Osteoblast (primary cell): Measurements from ENCODE around the gene EPS8. TPM values are rescaled to one million over a fixed set of nuclear protein-coding genes. Genes with fewer than 3 reads are reported as not detected.

Experiments
- DNase-seq: peaks from one replicate; pipeline ENCODE4 v3.0.0; 2011; ENCODE audit warnings: low spot score, mixed read lengths; ENCODE audit not compliant: insufficient read length; ENCODE audit errors: missing footprints
- H2AFZ ChIP-seq: 2 replicates; pipeline ENCODE4 v1.6.0; 2011; ENCODE audit warnings: mild to moderate bottlenecking, low read length
- H3K27ac ChIP-seq: 2 replicates; pipeline ENCODE4 v1.5.1; 2011; ENCODE audit warnings: mild to moderate bottlenecking, low read depth, low read length, moderate library complexity
- H3K27me3 ChIP-seq: 2 replicates; pipeline ENCODE4 v1.6.0; 2012; ENCODE audit warnings: mild to moderate bottlenecking, control low read depth, inconsistent platforms, low read length, moderate library complexity; ENCODE audit not compliant: insufficient read depth
- H3K36me3 ChIP-seq: 2 replicates; pipeline ENCODE4 v1.5.1; 2011; ENCODE audit warnings: mild to moderate bottlenecking, low read length, control low read depth, moderate library complexity; ENCODE audit not compliant: insufficient read depth
- H3K4me1 ChIP-seq: 2 replicates; pipeline ENCODE4 v1.5.1; 2011; ENCODE audit warnings: mild to moderate bottlenecking, low read length, control low read depth, moderate library complexity; ENCODE audit not compliant: insufficient read depth
- H3K4me2 ChIP-seq: 2 replicates; pipeline ENCODE4 v1.6.0; 2011; ENCODE audit warnings: mild to moderate bottlenecking, low read length; ENCODE audit not compliant: insufficient read depth
- H3K4me3 ChIP-seq: fragments of 200-600 bp; sonication (generic); 3 replicates; pipeline ENCODE4 v1.5.1; 2012; ENCODE audit warnings: mild to moderate bottlenecking, low read length, inconsistent platforms; ENCODE audit not compliant: insufficient read depth
- H3K79me2 ChIP-seq: 2 replicates; pipeline ENCODE4 v1.6.0; 2012; ENCODE audit warnings: mild to moderate bottlenecking, low read length, control low read depth, inconsistent platforms; ENCODE audit not compliant: insufficient read depth
- H3K9me3 ChIP-seq: 2 replicates; pipeline ENCODE4 v1.5.1; 2011; ENCODE audit warnings: low read depth, low read length, control low read depth
- H4K20me1 ChIP-seq: 2 replicates; pipeline ENCODE4 v1.6.0; 2012; ENCODE audit warnings: mild to moderate bottlenecking, low read length, control low read depth; ENCODE audit not compliant: insufficient read depth
- CTCF ChIP-seq: IDR thresholded peaks from 2 replicates; pipeline ENCODE4 v1.5.1; 2011; ENCODE audit warnings: mild to moderate bottlenecking, low read depth, low read length, moderate library complexity; ENCODE audit errors: extremely low read depth
- total RNA-seq: library from RNA; depleted of rRNA; stranded (reverse); fragments of >200 nt; gene quantifications from 2 replicates; pipeline ENCODE4 v1.2.3, GENCODE V29; 2012

Gene EPS8
- total RNA-seq, 1 donor = 160 TPM

DNA sequence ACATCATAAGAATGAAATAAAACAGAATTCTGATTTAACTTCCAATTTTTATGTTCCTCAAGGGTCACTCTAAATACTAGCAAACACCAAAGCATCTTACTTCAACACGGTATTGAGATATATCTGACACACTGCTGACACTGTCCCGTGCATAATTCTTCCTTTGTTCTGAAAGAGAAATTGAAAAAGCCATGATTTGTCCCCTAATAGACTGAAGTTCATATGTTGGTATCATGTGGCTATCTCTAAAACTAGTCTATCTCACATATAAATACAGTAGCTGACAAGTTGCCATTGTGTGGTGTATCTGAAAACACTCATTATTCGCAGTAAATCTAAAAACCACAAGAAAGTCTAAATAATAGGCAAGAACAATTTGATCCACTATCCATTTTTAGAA lies 118.4 kb downstream of the EPS8 start:
- no peak overlapping the region for H3K4me2 ChIP-seq
- DNase-seq = no peak
- peaks cover 7% of the 10 kb centered on the region for H3K4me1 ChIP-seq
- no peak overlapping the region for H2AFZ ChIP-seq
- H4K20me1 ChIP-seq = no peaks in the 10 kb centered on the region
- no peak for TF ChIP-seq CTCF
- H3K4me3 ChIP-seq = no peak overlapping the region
- peaks cover 59% of the 10 kb centered on the region for H3K79me2 ChIP-seq
- no peaks in the 10 kb centered on the region for H3K9me3 ChIP-seq
- H3K27ac ChIP-seq = no peak overlapping the region
- peaks cover 20% of the 10 kb centered on the region for H3K36me3 ChIP-seq
- no peaks in the 10 kb centered on the region for H3K27me3 ChIP-seq

- Histone ChIP-seq H3K9me3 (no peaks in the 10 kb centered on the region), H4K20me1 (no peaks in the 10 kb centered on the region), H3K4me3 (no peak overlapping the region), H3K27me3 (no peaks in the 10 kb centered on the region), H3K4me2 (no peak overlapping the region), H2AFZ (no peak overlapping the region), H3K79me2 (peaks cover 45% of the 10 kb centered on the region), H3K4me1 (peaks cover 16% of the 10 kb centered on the region), H3K36me3 (peaks cover 17% of the 10 kb centered on the region), H3K27ac (peak overlapping the region; percentile 76)
- TF ChIP-seq CTCF = no peak
- DNase-seq = no peak
Observed at GRCh38 chr12:15669256-15669948, 119.8 kb downstream of the EPS8 start.

DNA sequence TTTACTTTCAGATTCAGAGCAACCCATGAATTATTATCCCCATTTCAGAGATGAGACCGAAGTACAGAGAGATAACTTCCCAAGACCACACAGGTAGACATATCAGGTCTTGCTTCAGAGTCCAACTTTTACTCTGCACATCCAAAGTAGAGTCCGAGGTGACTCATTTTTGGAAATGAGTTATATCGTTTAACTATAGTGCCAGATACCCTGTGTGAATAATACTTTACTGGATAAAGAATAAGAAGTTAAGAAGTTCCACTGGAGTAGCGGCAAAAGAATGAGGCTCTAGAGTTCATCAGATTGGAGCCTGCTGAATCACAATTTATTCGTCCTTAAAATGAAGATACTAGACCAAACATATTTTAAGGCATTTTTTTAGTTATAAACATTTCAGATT lies 124.7 kb downstream of the EPS8 start:
- H3K9me3 ChIP-seq = no peaks in the 10 kb centered on the region
- peak; percentile 62 for DNase-seq
- peaks cover 36% of the 10 kb centered on the region for H3K4me1 ChIP-seq
- H3K79me2 ChIP-seq = peaks cover 20% of the 10 kb centered on the region
- no peaks in the 10 kb centered on the region for H3K27me3 ChIP-seq
- no peak for TF ChIP-seq CTCF
- no peak overlapping the region for H3K4me2 ChIP-seq
- no peak overlapping the region for H2AFZ ChIP-seq
- peaks cover 41% of the 10 kb centered on the region for H3K36me3 ChIP-seq
- H3K4me3 ChIP-seq = no peak overlapping the region
- peak overlapping the region; percentile 65 for H3K27ac ChIP-seq
- H4K20me1 ChIP-seq = no peaks in the 10 kb centered on the region

DNA sequence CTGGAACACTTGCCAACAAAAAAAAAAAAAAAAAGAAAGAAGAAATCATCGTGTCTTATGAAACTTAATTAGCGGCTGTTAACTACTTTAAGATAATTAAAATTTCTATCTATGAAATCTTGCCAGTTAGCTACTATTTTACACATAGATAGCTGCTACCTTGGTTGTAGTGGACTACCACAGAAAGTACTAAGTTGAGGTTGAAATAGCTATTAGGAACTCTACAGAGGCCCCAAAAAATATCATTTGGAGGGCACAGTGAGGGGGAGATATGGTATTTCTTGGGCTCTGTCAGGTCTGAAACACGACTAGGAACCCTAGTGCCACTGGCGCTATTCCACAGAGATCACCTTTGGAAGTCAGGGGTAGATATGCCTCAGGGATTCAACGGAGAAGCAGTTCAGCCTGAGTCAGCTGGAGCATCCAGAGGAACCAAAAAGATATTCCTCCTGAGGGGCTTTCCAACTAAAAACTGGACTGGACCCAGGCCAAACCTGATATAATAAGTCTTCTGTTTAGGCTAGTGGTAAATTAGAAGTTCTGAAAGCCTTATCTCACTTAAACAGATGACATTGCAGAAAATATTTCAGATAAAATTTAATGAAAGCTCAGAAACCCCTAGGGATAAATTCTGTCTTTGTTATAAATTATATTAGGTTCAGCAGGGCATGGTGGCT lies 126.1 kb downstream of the EPS8 start:
- Histone ChIP-seq H3K79me2 (peaks cover 21% of the 10 kb centered on the region), H3K4me1 (peaks cover 28% of the 10 kb centered on the region), H3K27me3 (no peaks in the 10 kb centered on the region), H3K4me3 (no peak overlapping the region), H2AFZ (no peak overlapping the region), H3K4me2 (no peak overlapping the region), H4K20me1 (no peaks in the 10 kb centered on the region), H3K27ac (peak overlapping the region; percentile 89), H3K36me3 (peaks cover 50% of the 10 kb centered on the region), H3K9me3 (no peaks in the 10 kb centered on the region)
- TF ChIP-seq CTCF = no peak
- DNase-seq = no peak
